ENCODE measurements around the gene PIEZO2.
"Not testable (repeated sequence)": the region's sequence is repeated elsewhere in the genome, so short reads cannot be mapped to it uniquely, and the experiment has no call there.

The PIEZO2 gene

GRCh38 chr18:10953672-10954071 lies 195.7 kb downstream of the PIEZO2 start:
- no peak for DNase-seq

- no peak for DNase-seq
Observed at GRCh38 chr18:10951631-10952544, 197.5 kb downstream of the PIEZO2 start.

- no peak for DNase-seq
Observed at GRCh38 chr18:10950876-10951630, 198.3 kb downstream of the PIEZO2 start.

DNA sequence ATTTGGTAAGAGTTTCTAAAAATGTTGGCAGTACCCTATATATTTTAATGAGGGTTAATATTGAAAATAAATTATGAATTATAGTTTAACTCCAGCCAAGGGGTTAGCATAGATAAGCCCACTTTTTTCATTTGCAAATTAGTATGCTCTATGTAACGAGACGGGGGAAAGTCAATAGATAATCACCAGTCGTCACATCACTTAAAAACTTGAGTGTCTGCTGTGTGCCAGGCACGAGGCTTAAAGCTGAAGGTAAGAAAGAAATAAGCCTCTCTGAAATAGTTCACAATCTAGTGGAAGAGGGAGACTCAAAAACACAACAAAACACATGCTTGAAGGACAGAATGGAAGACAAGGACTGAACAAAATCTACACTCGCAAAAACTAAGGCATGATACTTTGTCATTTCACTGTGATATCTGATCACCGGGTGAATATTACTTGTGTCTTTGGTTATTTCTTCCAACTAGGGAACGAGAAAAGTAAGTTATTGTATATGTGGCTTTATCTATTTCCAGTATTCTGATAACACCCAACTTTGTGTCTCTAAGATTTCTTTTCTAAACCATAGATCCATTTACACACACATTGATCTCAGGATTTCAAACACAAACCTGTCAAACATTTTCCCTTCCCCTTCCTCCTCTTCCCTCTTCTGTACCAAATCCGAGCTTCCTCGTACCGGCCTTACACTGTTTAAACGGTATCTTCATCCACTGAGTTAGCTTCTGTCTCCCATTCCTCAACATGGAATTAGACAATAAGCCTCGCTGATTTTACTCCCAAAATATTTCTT lies 199.1 kb downstream of the PIEZO2 start:
- no peak for DNase-seq

- no peak for DNase-seq
Observed at GRCh38 chr18:10949655-10950054, 199.7 kb downstream of the PIEZO2 start.

- no peak for DNase-seq
Observed at GRCh38 chr18:10948421-10948820, 200.9 kb downstream of the PIEZO2 start.

GRCh38 chr18:10946058-10946457 lies 203.3 kb downstream of the PIEZO2 start:
- DNase-seq: no peak

- DNase-seq: no peak
Observed at GRCh38 chr18:10942998-10943397, 206.4 kb downstream of the PIEZO2 start.

GRCh38 chr18:10939822-10940221 lies 209.5 kb downstream of the PIEZO2 start:
- no peak for DNase-seq

- DNase-seq: no peak
Observed at GRCh38 chr18:10937743-10938640, 211.4 kb downstream of the PIEZO2 start.

DNA sequence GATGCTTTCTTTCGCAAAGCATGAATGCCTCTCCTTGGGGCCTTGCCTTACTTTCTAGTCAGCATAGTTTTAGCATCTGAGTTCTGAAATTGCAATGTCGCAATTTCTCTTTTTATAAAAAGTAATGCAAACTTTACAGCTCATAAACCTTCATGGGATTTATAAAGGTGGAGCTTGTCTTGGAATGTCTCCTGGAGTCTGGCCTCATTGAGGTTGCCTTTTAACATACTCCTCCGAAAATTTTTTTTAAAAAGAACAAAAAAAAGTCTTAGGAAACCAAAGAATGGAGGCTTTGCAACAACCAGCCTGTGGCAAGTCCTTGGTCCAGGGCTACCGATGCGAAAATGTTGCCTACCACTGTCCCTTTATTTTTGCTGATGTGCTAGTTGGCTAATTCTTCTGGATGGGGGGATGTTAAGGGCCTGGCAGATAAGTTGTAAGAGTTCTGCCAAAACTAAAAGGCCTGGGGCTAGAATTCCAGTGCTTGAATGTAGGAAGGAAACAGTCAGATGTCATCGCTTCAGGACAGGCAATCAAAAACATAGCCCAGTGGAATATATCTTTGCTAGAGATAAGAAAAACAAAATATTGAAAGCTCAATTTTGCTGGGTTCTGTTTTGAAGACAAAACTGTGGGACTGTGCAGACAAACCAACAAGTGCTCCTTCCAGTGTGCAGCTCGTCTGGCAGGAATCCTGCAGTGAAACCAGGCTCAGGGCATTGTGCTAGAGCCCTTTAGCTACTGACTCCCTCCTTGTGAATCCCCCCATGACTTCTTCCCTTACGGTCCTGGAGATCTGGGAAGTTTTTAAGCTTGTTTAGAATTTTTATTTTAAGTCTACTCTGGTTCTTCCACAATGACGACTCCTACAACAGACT lies 213.0 kb downstream of the PIEZO2 start:
- DNase-seq: no peak

GRCh38 chr18:10935588-10935987 lies 213.8 kb downstream of the PIEZO2 start:
- DNase-seq: no peak

DNA sequence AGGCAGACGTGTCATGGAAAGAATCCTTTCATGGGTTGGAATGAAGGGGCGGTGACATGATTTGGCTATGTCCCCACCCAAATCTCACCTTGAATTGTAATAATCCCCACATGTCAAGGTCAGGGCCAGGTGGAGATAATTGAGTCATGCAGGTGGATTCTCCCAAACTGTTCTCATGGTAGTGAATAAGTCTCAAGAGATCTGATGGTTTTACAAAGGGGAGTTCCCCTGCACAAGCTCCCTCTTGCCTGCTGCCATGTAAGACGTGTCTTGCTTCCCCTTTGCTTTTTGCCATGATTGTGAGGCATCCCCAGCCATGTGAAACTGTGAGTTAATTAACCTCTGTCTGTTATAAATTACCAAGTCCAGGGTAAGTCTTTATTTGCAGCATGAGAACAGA lies 215.7 kb downstream of the PIEZO2 start:
- DNase-seq: not testable (repeated sequence)

GRCh38 chr18:10930076-10930475 lies 219.3 kb downstream of the PIEZO2 start:
- DNase-seq: no peak

DNA sequence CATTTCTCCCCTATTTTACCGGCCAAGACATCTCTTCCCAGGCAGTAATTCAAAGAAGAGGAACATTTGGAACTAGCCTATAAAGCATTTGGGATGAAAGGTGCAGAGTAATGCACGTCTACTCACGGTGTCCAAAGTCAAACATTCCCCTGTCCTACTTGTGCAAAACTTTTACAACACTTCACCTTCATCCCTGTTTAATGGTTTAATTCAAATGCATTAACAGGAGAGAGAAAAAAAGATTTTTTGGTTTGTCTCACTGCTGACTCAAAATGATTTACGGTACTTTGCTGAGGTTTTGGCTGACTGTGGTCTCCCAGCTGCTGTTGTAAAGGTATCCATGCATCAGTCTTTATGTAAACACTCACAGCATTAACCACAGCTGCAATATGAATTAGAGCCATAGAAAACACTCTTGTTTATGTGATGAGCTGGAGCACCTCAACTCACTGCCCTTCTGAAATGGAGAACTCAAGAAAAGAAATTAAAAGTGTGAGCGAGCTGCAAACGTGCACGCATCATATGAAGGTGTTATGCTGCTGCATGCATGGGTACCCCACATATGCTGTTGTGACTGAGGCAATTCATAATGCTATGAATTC lies 220.5 kb downstream of the PIEZO2 start:
- DNase-seq: no peak

DNA sequence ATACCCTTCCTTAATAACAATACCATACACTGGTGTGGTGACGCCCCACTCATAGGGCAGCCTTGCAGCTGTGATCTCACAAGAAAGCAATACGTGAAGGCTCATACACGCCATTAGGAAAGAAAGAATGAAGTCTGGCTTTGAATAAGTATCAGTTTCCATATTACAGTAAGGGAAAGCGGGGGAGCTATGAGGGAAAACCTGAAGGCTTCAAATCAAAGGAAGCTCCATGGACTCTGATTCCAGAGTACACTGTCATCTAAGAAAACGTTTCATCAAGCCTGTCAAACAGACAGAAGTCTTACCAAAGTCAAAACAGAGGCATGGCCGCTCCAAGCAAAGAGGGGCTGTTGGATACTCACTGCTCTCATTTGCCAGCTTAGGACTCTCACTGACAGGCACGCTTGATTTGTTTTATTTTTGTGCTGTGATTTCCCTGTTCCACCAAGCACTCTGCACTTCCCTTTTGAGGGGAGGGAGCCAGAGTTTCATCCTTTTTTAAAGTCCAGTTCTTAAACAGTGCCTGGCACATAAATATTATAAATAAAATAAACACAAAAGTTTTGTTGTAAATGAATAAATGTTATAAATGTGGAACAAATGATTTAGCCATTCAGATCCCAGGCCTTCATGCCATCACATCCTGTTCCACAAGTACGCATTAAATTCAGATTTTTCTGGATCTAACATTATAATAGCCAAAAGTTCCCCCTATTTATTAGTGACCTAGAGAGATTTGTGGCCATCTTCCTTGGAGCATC lies 221.2 kb downstream of the PIEZO2 start:
- DNase-seq: no peak

DNA sequence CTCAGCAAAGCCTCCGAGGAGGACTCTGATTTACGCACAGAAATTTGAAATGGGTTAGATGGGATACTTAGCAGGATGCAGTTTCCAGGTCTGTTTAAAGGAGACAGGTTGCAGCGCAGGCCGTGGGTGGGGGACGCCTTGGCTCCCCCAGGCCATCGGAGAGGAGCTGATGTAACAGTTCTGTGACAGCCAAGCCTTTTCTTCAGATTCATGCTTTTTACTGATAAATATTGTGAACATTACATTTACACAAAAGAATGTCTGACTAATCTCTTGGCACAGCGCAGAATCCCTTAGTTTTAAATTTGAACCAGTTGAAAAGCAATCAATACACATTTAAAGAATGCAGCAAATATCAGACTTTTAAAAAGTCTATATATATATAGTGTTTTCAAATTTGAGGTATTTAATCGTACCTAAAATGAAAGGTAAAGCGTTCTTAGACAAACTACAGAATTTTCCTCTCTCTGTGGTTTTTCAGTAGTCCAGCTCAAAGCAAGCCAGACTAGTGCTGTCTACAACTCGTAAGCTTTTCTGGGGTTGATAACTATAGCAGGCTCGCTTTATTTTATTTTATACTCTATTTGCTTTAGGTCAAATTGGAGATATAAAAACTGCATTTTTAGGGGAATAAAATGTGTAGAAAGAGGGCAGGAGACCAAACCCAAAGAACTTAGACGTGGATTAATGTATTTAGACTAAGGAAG lies 221.9 kb downstream of the PIEZO2 start:
- no peak for DNase-seq

- no peak for DNase-seq
Observed at GRCh38 chr18:10926621-10927161, 222.7 kb downstream of the PIEZO2 start.

- DNase-seq: no peak
Observed at GRCh38 chr18:10924290-10924689, 225.1 kb downstream of the PIEZO2 start.
